K562 (cell line): ENCODE data around the gene A1BG. TPM values are rescaled to one million over a fixed set of nuclear protein-coding genes. Genes with fewer than 3 reads are reported as not detected.
A peak's percentile ranks its signal among the peaks of the same experiment; 100 is the strongest.

Source experiments
- ASH1L ChIP-seq: fragments of 450-650 bp; IDR thresholded peaks from 2 replicates; pipeline ENCODE4 v1.6.1; 2018; ENCODE audit warnings: borderline replicate concordance, mild to moderate bottlenecking, low read depth; ENCODE audit not compliant: partially characterized antibody
- CBX2 ChIP-seq: fragments of 200-600 bp; sonication (generic); IDR thresholded peaks from one replicate; pipeline ENCODE4 v1.6.1; 2012; ENCODE audit warnings: mild to moderate bottlenecking, low read length, inconsistent platforms; ENCODE audit not compliant: insufficient read depth, poor library complexity, severe bottlenecking
- CEBPG ChIP-seq, 3 experiments: fragments of 200-800 bp in 1 of 3; sonication (Bioruptor generic) in 1 of 3; sonication (generic) in 1 of 3; formaldehyde crosslinking in 1 of 3; IDR thresholded peaks in 2 of 3; conservative IDR thresholded peaks in 1 of 3; 2 replicates each; pipeline versions ENCODE4 v1.6.1 to v1.8.0; 2016 to 2022; ENCODE audit warnings: missing compliant biosample characterization in 2 of 3, missing genetic modification characterization in 2 of 3, mild to moderate bottlenecking in 1 of 3, missing genetic modification reagents in 1 of 3
- DACH1 ChIP-seq: fragments of 450-650 bp; IDR thresholded peaks from 2 replicates; pipeline ENCODE4 v1.6.1; 2018; ENCODE audit not compliant: partially characterized antibody
- FOXO4 ChIP-seq: fragments of 450-650 bp; formaldehyde crosslinking; IDR thresholded peaks from 2 replicates; pipeline ENCODE4 v1.4.0; 2020; ENCODE audit warnings: mild to moderate bottlenecking, moderate library complexity
- MNT ChIP-seq, 2 experiments: fragments of 450-650 bp; conservative IDR thresholded peaks; 2 replicates each; pipeline ENCODE4 v1.6.1; 2017; ENCODE audit warnings: mild to moderate bottlenecking in 2 of 2, moderate library complexity in 2 of 2
- NKRF ChIP-seq: fragments of 450-650 bp; IDR thresholded peaks from 2 replicates; pipeline ENCODE4 v1.6.1; 2016; ENCODE audit warnings: borderline replicate concordance
- POLR2AphosphoS2 ChIP-seq: IDR thresholded peaks from 2 replicates; pipeline ENCODE4 v1.6.1; 2012; ENCODE audit warnings: low read length, improper control_type of control experiment
- PPARD ChIP-seq: fragments of 250-450 bp; sonication (Bioruptor Pico); IDR thresholded peaks from 2 replicates; pipeline ENCODE4 v1.8.0; 2022; ENCODE audit warnings: inconsistent platforms, mild to moderate bottlenecking, moderate library complexity
- TEAD4 ChIP-seq, 2 experiments: sonication (generic) in 1 of 2; formaldehyde crosslinking in 1 of 2; IDR thresholded peaks; 2 replicates each; pipeline versions ENCODE4 v1.6.1 to v1.8.0; 2012 to 2022; ENCODE audit warnings: borderline replicate concordance in 1 of 2, inconsistent platforms in 1 of 2, low read length in 1 of 2, mild to moderate bottlenecking in 1 of 2, missing genetic modification reagents in 1 of 2
- ZKSCAN3 ChIP-seq: fragments of 250-450 bp; sonication (Bioruptor Pico); IDR thresholded peaks from 2 replicates; pipeline ENCODE4 v1.4.0; 2020
- ZNF583 ChIP-seq: fragments of 250-450 bp; sonication (Bioruptor Pico); IDR thresholded peaks from 2 replicates; pipeline ENCODE4 v1.4.0; 2020
- ZNF764 ChIP-seq: fragments of 250-450 bp; sonication (Bioruptor Pico); IDR thresholded peaks from 2 replicates; pipeline ENCODE4 v1.4.0; 2020; ENCODE audit warnings: low read depth, mild to moderate bottlenecking, moderate library complexity
- polyA plus RNA-seq, 8 experiments: library from polyadenylated mRNA; depleted of rRNA in 4 of 8; stranded (reverse) in 5 of 8; unstranded in 3 of 8; fragments of >200 nt; fragmentation: Nextera tagmentation in 2 of 8; fragmentation: Illumina TruSeq in 1 of 8; extraction: Ambion mirVana in 2 of 8; extraction: Trizol in 1 of 8; gene quantifications; 2 replicates each; pipeline versions ENCODE4 v1.2.1 to v1.2.3, GENCODE V29; 2011 to 2014; ENCODE audit warnings: inconsistent platforms in 1 of 8, missing spikeins in 1 of 8
- total RNA-seq, 7 experiments: library from RNA; depleted of rRNA in 6 of 7; stranded (reverse); fragments of >200 nt in 6 of 7; fragmentation: Illumina TruSeq in 2 of 7; extraction: Trizol in 2 of 7; gene quantifications; 2 replicates each; pipeline versions ENCODE4 v1.2.1 to v1.2.3, GENCODE V29; 2011 to 2021; ENCODE audit warnings: low replicate concordance in 1 of 7
- TF ChIP-seq, protein P1 (sequence below): IDR thresholded peaks from 2 replicates; pipeline ENCODE4 v1.6.1; 2014; ENCODE audit warnings: antibody characterized with exemption
- TF ChIP-seq, protein P2 (sequence below): fragments of 450-650 bp; formaldehyde crosslinking; IDR thresholded peaks from 2 replicates; pipeline ENCODE4 v1.4.0; 2020; ENCODE audit warnings: mild to moderate bottlenecking, mixed read lengths
- TF ChIP-seq, protein P3 (sequence below): sonication (generic); formaldehyde crosslinking; IDR thresholded peaks from 2 replicates; pipeline ENCODE4 v1.8.0; 2022; ENCODE audit warnings: mild to moderate bottlenecking, missing genetic modification reagents

A1BG gene
- total and polyA plus RNA-seq, 9 of the 15 experiments (the other 6 are each of a cell fraction or from before 2014, with no cell fraction given): 0.10 to 19.8 (median 2.6) TPM

GRCh38 chr19:58362272-58362994 is 9.1 kb upstream of the A1BG start, which contains the start of gene ZNF497 (continued):
- TF ChIP-seq MNT (conservative IDR thresholded peaks at IDR 0.05) (peak; percentile 96 to 98), CEBPG (CRISPR knock-in tag; IDR thresholded peaks at IDR 0.05) (no peak), CEBPG (tag; conservative IDR thresholded peaks at IDR 0.05 in 1 of 2, IDR thresholded peaks at IDR 0.05 in 1 of 2) (no peak), DACH1 (no peak), NKRF (peak; percentile 98), ASH1L (no peak), CBX2 (no peak), PPARD (no peak), TEAD4 (IDR thresholded peaks at IDR 0.05; ENCODE audit: low read length) (peak; percentile 2; the same call in 1 of the 2 replicates), TEAD4 (CRISPR knock-in tag; IDR thresholded peaks at IDR 0.05; ENCODE audit: borderline replicate concordance) (no peak), POLR2AphosphoS2 (peak; percentile 36; the same call in 1 of the 2 replicates), ZKSCAN3 (no peak), ZNF764 (CRISPR knock-in tag) (no peak), ZNF583 (CRISPR knock-in tag) (no peak), FOXO4 (CRISPR knock-in tag) (no peak)
- TF ChIP-seq, protein P1, sequence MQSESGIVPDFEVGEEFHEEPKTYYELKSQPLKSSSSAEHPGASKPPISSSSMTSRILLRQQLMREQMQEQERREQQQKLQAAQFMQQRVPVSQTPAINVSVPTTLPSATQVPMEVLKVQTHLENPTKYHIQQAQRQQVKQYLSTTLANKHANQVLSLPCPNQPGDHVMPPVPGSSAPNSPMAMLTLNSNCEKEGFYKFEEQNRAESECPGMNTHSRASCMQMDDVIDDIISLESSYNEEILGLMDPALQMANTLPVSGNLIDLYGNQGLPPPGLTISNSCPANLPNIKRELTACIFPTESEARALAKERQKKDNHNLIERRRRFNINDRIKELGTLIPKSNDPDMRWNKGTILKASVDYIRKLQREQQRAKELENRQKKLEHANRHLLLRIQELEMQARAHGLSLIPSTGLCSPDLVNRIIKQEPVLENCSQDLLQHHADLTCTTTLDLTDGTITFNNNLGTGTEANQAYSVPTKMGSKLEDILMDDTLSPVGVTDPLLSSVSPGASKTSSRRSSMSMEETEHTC: no peak; the same call in 1 of the 2 replicates
- TF ChIP-seq, protein P2, sequence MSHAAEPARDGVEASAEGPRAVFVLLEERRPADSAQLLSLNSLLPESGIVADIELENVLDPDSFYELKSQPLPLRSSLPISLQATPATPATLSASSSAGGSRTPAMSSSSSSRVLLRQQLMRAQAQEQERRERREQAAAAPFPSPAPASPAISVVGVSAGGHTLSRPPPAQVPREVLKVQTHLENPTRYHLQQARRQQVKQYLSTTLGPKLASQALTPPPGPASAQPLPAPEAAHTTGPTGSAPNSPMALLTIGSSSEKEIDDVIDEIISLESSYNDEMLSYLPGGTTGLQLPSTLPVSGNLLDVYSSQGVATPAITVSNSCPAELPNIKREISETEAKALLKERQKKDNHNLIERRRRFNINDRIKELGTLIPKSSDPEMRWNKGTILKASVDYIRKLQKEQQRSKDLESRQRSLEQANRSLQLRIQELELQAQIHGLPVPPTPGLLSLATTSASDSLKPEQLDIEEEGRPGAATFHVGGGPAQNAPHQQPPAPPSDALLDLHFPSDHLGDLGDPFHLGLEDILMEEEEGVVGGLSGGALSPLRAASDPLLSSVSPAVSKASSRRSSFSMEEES (CRISPR knock-in tag): no peak
- TF ChIP-seq, protein P3, sequence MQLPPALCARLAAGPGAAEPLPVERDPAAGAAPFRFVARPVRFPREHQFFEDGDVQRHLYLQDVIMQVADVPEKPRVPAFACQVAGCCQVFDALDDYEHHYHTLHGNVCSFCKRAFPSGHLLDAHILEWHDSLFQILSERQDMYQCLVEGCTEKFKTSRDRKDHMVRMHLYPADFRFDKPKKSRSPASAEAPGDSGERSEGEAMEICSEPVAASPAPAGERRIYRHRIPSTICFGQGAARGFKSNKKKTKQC: no peak
